GM18517 (cell line): ENCODE measurements around the gene EVA1A.

Experiments used
- ATAC-seq: cut with Tn5 transposase; IDR thresholded peaks from one replicate; pipeline ENCODE4 v1.9.1; 2021; ENCODE audit warnings: mild to moderate bottlenecking, moderate library complexity; ENCODE audit not compliant: unreplicated experiment

Gene EVA1A

DNA sequence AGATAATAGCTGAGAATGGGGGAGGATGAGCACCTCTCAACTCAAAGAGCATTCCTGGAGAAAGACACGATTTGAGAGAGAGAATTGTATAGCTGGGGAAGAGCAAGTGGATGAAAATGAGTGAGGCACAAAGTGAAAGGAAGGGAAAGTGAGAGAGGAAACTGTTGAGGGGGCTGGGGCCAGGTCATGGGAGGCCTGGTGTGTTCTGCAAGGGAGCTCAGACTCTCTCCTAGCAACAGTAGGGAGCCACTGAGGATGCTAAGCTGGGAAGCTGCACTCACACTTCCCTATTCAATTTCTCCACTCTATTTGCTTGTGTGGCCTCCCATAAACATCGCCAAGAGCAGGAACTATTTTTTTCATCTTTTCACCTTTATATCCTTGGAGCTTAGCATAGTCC, 14.8 kb downstream of the EVA1A start:
- no peak for ATAC-seq

DNA sequence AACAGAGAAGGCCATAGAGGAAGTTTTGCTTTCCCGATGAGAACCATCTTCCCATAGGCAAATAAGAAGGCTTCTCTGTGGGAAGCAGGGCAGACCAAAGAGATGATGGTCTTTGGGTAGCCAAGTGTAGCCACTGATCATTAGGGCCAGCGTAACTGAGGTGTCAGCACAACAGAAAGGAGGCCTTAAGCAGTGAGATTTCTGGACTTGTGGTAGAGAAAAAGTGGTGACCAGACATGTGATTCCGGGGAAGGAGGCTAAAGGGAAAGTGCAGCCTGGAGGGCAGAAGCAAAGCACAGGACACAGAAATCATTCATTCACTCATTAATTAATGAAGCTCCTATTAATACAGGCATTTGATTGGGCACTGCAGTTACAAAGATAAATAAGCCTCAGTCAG, 15.4 kb downstream of the EVA1A start:
- no peak for ATAC-seq

DNA sequence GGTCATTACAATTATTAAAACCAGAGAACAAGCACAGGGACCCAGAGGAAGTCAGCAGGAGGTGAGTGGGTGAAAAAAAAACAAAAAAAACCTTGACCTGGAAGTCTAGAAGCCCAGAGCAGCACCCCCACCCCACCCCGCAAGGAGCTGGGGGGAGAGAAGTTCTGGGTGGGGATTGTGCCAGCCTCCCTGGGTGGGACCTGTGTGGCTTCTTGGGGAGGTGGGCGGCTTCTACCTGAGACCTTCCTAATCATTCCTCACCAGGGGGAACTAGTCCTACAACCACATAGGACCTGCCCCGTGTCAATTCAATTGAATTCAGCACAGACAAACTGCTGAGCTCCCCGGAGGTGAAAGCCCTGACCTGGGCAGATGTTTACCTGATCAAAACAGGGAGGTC, 17.3 kb downstream of the EVA1A start:
- no peak for ATAC-seq

DNA sequence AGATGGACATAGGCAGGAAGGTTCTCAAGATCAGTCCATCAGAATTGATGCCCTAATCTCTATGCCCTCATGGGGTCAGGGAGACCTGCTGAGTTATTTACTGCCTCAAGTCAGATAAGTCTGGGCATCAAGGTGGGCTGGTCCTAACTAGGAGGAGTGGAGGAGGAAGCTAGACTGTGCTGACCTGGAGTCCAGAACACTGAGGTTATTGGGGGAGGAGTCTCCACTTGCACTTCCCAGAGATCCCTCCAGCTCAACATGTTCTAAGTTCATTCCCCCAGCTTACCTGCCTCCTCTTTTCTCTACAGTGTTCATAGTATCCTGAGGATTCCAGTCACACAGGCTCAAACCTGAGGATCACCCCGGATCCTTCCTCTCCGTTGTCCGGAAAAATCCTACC, 19.3 kb downstream of the EVA1A start:
- no peak for ATAC-seq

DNA sequence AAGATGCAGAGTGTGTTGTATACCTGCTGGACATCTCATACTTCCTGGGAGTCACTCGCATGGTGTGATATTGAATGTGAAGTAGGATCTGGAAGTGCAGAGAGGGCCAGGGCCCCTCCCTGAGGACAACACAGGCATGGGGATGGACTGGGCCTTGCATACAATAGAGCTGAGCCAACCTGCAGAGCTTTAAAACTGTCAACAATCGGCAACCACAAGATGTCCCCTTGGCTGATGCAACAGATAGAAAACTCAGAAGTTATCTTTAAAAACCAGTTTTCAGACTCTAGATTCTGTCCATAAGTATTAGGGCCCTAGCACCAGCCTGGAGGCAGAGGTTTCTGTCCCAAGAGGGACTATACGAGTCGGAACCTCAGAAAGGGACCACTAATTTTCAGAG, 19.7 kb downstream of the EVA1A start:
- ATAC-seq: no peak

DNA sequence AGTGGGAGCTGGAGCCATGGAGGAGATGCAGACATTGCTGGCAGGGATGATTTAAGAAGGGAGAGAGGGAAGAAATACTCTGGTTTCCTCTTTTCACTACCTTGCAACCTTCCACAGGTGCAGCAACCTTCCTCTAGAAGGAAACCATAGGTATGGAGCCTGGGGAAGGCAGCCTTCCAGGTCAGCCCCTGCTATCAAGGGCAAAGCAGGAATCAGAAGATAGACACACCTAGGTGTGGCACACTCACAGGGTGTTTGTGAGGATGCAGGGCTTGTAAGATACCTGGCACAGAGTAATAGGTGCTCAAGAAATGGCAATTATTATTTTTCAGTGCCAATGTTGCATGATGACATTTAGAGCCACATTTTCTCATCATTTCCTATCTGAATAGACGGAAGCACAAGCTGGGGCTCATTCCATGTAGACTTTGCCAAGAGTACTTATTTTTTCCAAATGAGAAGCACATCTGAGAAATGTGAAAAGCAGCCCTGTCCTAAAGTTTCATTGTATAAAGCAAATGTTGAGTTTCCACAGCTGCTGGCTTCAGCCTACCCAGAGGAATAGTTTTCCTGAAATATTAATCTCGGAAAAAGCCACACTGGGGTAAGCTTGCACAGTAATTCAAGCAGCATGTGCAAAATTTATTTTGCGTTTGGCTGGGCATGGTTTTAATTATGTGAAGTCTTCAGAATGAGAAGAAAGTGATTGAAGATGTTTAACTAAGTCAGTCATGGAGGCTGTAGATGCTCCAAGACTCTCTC, 20.6 kb downstream of the EVA1A start:
- no peak for ATAC-seq

DNA sequence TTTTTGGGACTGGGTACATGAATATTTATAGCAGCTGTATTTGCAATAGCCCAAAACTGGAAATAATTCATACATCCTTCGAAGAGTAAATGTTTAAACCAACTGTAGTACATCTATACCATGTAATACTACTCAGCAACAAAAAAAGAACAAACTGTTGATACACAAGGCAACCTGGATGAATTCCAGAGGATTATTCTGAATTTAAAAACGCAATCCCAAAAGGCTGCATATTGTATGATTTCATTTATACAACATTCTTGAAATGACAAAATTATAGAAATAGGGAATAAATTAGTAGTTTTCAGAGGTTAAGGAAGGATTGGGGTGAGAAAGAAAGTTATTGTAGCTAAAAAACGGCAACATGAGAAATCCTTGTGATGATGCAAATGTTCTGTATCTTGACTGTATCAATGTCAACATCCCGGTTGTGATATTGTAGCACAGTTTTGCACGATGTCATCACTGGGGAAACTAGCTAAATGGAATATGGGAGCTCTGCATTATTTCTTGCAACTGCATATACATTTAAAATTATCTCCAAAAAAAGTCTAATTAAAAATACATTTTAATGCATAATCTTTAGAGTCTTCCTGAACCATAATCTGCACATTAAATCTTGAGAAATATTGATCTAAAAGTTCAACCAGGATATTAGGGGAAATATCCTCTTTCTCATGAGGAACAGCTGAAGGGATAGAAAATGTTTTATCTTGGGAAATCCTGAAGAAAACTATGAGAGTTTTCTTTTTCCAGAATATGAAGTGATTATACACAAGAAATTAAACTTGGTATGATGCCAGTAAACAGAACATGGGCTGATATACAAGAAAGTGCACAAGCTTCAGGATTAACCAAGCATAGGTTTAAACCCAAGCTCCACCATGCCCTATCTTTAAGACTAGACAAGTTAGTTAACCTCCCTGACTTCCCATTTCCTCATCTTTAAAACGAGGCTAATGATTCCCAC, 21.9 kb downstream of the EVA1A start:
- ATAC-seq: no peak

DNA sequence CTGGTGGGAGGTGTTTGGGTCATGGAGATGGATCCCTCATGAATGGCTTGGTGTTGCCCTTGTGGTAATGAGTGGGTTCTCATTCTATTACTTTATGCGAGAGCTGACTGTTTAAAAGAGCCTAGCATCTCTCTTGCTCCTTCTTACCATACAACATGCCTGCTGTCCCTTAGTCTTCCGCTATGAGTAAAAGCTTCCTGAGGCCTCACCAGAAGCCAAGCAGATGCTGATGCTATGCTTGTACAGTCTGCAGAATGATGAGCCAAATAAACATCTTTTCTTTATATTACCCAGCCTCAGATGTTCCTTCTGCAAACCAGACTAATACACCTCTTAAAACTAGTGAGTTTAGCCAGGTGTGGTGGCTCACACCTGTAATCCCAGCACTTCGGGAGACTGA, 23.1 kb downstream of the EVA1A start:
- no peak for ATAC-seq

DNA sequence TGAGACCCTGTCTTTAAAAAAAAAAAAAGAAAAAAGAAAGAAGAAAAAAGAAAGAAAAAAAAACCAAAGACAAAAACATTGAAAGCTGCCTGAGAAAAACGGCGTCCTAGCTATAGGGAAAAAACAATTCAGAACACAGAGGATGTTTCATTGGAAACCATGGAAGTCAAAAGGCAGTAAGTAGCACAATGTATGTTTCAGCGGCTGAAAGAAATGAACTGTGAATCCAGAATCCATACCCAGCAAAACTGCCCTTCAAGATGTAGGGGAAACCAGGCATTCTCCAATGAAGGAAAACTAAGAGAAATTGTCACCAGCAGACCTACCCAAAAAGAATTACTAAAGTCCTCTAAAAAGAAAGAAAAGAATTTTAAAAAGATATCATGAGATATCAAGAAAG, 27.6 kb downstream of the EVA1A start:
- no peak for ATAC-seq

DNA sequence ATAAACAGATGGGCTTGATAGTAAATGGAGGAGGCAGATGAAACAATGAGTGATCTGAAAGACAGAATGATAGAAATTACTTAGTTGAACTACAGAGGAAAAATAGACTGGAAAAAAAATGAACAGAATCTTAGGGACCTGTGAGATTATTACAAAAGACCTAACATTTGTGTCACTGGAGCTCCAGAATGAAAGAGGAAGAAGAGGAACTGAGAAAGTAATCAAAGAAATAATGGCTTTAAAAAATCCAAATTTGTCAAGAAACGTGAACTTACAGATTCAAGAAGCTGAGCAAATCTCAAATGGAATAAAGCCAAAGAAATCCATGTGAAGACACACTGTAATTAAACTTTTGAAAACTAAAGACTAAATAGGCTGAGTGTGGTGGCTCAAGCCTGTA, 28.3 kb downstream of the EVA1A start:
- no peak for ATAC-seq

DNA sequence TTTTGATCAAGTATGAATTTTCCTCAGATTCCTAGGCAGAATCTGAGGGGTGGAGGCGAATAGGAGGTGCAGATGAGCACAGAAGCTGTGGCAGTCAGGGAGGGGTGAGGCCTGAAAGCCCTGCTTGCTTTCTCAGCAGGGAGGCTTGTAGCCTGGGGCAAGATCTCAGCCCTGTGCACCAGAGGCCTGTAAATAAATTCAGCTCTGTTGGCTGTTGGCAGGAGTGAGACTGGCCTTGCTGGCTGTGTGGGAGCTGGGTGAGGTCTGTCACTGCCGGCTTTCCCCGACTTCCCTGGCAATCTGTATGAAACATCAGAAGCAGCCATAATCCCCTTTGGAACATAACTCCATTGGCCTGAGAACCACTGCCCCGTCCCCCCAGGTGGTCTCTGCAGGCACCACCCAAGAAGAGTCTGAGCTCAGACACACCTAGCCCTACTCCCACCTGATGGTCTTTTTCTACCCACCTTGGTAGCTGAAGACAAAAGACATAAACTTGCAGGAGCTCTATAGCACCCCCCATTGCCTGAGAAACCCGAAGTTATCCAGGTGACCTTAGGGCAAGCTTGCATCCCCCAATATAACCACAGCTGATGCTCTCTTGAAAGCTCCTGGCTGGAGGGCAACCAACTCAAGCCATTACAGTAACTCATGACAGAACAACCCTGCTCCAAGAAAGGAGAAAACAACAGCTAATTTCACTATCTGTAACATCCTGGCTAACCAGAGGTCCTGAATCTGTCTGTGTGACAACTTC, 32.3 kb downstream of the EVA1A start:
- ATAC-seq: no peak

DNA sequence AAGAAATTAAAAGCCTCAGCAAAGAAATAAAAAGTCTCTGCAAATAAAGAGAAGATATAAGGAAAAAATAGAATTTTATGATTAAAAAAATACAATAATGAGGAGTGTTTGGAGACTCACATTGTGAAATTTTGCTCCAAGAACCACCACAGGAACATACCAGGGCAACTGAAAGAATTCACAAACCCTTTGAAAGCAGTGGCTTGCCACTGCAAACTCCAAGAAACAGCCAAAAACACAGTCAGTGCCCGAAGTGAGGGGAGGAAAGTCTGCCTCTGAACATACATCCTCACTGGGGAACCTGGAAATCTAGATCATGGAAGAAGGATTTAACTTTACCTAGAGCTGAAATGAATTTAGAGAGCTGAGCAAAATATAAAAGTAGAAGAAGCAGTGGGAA, 33.1 kb downstream of the EVA1A start:
- ATAC-seq: no peak

DNA sequence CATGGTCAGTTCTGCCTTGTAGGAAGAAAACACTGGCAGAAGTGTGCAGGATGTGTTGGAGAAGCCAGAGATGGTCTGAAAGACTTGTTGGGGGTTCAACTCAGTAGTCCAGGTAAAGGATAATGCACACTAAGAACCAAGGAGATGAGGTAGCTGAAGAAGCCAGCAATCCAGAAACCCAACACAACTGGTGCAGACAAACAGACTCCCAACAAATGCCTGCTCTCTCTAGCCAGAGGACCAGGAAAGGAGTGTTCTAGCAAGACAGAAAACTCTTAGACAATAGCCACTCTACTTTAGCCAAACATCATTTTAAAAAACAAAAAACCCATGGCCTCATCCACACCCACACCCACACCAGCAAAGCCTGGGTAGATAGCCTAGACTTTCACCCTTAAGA, 33.9 kb downstream of the EVA1A start:
- ATAC-seq: no peak

DNA sequence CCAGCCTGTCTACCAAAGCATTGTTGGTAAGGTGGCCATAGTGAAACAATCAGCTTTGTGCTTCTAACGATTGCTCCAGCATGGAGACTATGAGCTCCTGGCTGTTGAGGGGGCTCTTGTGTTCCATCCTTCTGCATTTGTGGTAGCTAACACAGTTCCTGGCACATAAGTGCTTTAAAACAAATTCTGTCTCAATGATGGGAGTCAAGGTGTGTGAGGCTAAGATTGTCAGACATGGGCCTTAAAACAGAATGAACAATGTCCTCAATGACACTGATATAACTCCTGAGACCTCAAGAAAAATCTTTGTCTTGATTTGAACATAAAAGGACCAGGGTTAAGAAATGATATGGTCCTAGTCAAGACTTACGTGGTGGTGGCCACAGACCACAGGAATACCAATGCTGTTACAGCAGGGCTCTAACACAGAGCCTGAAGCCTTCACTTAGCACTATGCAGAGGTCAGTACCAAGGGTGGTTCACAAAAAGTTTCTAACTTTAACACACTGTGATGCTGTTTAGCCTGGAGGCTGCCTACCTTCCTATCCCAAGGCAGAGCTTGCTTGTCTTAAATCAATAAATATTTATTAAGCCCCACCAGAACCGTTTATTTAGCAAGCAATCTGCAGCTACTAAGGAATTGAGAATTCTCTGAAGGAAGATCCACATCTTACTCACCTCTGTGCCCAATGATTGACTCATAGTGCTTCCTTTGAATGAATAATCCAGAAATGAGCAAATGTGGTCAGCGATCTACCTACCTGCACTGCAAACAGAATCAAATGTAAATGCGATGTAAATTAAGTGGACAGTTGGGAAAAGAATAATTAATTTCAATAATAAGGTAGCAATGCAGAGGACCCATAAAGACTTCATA, 35.1 kb downstream of the EVA1A start:
- ATAC-seq: no peak

DNA sequence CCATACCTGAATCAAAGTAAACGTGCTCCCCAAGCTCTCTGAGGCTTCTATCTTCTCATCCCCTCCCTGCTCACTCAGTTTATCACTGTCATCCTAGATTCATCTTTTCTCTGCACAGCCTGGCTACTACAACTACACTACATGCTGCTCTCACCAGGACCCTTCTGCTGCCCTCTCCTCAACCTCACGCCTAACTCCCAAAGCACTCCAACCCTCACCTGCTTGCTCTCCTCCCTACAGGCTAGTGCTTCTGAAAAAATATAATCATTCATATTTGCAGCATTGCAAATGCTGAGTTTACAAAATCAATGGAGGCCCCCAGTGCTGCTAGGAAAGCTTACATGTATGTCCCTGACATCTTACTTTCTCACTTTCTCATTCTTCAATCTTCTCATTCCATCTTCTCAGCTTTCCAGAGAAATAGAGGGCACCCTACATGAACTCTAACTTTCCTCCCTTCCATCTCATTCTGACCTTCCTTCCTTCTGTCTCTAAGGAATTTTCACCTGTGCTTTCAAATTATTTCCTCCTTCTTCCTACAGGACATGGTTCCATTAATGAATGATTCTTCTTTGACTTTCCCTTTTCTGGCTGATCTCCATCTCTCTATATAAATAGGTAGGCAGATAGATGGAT, 36.3 kb downstream of the EVA1A start:
- ATAC-seq: no peak

DNA sequence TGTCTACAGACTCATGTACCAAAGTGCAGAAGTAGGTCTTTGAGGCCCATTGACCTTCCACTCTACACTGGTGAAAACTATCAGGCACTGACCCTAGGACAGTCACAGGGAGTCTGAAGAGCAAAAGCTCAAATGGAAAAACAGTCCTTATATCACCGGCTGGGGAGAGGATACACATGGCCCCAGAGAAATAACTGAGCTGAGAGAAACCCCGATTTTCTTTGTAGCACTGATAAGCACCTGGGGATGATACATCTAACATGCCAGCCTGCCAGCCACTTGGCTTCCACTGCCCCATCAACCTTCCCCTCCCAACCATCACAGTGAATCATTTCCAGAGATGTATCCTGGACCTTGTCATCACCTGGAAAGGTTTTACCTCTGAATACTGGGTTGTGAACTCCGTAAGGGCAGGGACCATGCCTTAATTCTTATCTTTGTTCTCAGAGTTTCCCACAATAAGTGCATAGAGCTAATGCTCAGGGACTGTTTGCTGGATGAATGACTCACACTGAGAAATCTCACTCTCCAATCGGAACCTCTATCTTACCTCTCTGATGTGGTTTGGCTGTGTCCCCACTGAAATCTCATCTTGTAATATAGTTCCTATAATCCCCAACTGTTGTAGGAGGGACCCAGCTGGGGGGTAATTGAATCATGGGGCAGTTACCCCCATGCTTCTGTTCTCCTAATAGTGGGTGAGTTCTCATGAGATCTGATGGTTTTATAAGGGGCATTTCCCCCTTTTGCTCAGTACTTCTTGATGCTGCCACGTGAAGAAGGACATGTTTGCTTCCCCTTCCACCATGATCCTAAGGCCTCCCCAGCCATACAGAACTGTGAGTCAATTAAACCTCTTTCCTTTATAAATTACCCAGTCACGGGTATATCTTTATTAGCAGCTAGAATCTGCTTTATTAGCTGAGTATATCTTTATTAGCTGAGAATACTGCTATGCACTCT, 37.1 kb downstream of the EVA1A start:
- ATAC-seq: no peak

DNA sequence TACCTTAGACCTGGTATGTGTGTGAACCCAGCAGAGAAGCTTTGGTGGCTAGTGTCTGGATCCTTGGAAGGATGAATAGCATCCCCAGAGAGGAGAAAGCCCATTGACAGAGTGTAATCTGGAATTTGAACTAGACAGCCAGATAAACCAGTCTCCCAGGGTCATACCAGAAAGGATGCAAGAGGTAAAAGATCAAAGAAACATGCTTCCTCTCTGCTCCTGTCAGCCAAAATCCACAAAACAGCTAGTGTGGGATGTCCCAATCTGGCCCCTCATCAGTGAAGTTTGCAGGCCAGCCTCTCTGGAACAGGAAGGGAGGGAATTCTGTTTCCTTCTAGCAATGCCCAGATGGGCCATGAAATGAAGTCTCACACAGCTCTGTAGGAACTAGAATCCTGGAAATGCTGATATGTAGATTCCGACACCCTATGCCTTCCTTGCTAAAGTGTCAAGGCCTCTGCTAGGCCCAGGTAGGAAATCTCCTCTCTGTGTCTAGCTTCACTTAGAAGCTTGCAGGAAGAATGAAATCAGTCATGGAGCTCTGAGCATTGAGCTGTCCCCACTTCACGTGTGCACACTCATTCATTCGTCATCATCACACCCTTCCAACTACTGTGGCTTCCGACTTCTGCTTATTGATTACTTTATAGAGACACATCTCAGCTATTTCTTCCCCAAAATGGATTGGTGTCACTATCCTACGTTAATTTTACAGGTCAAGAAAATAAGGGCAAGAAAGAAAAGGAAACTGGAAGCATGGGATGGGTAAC, 38.0 kb downstream of the EVA1A start:
- no peak for ATAC-seq

DNA sequence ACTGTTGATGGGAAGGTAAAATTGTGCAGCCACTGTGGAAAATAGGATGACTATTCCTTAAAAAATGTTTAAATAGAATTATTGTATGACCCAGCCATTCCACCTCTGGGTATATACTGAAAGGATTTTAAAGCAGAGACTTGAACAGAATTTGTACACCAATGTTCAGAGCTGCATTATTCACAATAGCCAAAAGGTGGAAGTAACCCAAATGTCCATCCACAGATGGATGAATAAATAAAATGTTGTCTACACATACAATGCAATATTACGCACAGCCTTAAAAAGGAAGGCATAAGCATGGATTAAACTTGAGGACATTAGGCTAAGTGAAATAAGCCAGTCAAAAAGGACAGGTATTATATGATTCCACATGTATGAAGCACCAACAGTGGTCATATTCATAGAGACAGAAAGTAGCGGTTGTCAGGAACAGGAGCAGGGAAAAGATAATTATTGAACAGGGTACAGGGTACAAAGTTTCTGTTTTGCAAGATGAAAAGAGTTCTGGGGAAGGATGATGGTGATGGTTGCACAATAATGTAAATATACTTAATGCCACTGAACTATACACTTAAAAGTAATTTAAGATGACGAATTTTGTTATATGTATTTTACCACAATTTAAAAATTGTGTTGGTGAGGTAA, 39.4 kb downstream of the EVA1A start:
- no peak for ATAC-seq
